Bone marrow (tissue), 2 donors: ENCODE data around the gene FAIM2.

ENCODE experiments used
- DNase-seq, 2 donors: peaks; one replicate each; lab custom pipeline; 2025; lab: John Stamatoyannopoulos, UW

Gene FAIM2

GRCh38 chr12:49917166-49917787 is 13.6 kb upstream of the FAIM2 start:
- DNase-seq: no peak

DNA sequence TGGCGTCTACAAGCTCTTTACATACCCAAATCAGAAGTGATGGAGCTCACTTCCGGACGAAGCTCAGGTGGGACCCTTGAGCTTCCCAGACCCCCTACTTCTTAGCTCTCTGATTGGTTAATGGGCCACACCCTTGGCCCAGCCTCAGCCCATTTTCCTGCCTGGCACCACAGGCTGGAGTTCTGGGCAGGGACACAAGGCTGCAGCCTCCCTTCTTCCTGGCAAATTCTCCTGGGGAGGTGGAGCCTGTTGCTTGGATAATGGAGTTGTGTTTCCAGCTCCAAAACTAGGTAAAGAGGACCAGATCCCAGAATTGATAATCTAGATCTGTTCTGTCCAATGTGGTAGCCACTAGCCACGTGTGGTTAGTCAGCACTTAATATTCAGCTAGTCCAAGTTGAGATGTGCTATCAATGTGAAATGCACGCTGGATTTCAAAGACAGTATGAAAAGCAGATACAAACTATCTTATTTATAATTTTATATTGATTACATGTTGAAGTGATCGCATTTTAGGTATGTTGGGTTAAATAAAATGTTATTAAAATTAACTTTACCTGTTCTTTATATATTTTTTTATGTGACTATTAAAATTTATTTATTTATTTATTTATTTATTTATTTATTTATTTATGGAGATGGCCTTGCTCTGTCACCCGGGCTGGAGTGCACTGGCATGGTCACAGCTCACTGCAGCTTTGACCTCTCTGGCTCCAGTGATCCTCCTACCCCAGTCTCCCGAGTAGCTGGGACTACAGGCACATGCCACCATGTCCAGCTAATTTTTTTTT is 12.6 kb upstream of the FAIM2 start:
- DNase-seq: no peak

DNA sequence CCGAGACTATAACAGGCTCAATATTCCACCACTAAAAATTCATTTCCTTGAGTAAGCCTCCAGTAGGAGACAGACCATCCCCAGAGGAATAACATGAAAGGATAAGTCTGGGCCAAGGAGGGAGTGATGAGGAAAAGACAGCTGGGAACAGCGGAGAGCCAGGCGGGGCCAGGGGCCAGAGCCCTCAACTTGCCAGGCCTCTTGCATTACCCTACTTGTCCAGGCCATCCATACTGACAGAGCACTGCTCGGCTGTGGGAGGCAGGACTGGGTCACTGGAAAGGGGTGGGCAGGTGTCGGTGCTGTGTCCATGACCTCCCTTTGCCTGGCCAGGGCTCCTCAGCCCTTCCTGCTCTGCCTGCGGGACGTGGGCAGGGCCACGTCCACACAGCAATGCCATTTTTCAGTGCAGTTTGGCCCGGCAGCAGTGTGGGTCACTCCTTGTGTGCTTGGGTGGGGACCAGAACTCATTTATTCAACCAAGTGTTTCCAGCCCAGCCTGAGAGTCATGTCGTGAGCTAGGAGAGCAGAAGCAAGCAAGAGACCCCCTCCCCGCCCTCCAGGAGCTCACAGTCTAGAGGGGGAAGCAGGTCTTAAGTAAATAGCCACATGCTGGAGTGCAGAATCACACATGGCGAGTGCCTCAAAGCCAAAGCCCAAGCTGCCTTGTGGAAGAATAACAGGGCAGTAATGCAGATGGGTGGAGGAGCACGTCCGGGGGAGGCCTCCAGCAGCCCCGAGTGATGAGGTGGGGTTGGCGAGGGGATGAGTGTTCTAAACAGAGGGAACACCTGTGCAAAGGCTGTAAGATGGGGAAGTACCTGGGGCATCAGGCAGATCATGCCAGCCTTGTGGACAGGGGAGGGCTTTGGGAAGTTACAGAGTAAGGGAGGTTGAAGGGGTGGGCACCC is 8.9 kb upstream of the FAIM2 start:
- DNase-seq: no peak

DNA sequence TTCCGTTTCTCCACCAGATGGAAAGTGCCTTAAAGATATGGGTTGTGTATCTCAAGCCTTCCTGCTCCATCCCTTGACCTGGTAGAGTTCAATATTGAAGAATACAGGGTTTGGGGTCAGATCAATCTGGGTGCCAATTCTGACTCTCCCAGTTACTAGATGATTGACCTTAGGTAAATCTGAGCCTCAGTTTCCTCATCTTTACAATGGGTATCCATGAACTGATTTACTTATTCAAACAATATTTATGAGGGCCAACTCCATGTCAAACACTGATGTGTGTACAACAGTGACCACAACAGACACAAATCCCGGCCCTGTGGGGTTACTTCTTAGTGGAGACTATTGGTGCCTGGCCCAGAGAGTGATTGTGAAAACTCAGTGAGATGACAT is 7.5 kb upstream of the FAIM2 start:
- no peak for DNase-seq

GRCh38 chr12:49910331-49911212 is 6.9 kb upstream of the FAIM2 start:
- DNase-seq: no peak

DNA sequence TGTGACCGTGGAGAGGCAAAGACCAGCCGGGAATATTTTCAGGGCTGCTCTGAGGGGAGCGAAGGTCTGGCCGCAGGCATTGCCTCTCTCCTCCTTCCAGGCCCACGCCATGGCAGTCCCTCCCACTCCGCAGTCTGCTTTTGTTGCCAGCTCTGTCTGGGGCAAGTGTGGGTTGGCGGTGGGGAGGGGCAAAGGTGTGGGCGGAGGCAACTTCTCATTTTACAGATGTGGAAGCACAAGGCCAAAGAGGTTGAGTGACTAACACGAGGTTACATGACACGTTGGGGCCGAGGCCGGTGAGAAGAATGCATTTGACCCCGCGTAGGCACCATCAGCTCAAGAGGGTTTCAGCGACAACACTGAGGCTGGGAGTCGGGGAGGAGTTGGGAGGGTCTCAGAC is 6.1 kb upstream of the FAIM2 start:
- no peak for DNase-seq

GRCh38 chr12:49909356-49909755 is 5.7 kb upstream of the FAIM2 start:
- no peak for DNase-seq

DNA sequence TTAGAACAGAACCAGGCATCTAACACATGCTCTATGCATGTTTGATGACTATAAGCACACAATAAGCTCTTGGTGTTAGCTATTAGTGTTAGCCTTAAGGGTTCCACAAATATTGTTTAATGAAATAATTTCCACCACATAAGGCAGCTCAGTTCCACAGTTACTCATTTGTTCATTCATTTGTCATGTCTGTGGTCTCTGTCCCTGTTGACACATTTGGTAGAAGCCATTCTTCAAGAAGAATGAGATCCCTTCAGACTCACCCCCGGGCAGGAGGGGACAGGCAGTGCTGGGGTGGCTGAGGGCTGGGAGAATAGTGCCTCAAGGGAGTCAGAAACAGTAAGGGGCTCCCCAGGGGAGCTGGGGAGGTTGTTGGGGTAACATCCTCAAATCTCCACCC is 3.7 kb upstream of the FAIM2 start:
- DNase-seq: no peak

GRCh38 chr12:49905718-49906314 is 2.1 kb upstream of the FAIM2 start:
- DNase-seq: no peak

DNA sequence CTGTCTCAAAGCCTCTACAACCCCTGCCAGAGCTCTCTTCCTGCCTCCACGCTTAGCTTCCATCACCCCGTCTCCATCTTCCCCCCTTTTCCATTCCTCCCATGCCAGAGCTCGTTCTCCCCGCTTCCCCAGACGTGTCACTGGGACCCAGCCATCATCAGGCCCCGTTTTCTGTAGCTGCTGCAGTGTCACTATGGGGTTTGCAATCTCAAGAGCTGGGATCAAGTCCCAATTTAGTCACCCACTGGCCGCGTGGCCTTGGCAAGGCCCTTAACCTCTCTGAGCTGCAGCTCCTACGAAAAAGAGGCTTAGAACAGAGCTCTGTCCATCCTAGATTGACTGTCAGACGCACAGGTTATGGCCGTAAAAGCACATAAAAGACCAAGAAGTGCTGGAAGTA is 901 bp upstream of the FAIM2 start:
- no peak for DNase-seq

- no peak for DNase-seq
Measured at GRCh38 chr12:49903351-49903699, 375 bp downstream of the FAIM2 start.

DNA sequence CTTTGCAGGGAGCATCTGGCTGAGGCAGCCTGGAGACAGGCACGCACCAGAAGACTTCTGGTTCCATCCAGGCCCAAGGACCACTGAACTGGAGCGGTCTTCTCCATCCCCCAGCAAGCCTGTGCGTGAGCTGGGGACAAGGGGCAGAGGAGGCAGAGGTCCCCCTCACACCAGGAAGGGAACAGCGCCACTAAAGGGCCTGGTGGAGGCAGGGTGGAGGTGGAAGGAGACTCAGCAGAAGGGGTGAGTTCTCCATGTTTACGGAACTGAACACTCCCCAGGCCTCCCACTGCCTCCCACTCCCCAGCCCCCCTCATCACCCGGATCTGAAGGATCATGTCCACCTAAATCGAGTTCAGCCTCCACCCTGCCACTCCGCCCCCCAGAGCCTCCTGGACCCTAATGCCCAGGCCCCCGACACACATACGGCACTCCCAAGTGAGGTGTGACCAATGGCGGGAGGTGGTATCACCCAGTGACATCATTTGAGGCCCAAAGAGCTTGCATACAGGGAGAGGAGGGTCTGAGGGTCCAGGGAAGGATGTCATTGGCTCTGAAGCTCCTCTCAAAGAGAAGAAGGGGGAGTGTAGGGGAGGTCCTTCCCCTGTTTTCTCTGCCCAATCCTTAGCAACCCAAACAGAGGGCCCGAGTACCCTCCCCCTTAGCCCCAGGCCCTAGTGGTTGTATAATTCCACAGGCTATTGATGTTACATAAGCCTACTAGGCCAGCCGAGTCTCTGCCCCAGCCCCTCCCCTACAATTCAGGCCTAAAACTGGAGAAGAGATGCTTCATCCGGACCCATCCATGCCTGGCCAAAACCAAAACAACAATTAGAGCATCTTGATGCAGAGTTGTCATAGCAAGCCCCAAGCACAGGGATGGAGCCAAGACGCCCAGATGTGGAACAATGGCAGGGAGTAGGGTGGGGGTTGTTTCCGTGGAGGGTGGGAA is 1.0 kb downstream of the FAIM2 start:
- no peak for DNase-seq

DNA sequence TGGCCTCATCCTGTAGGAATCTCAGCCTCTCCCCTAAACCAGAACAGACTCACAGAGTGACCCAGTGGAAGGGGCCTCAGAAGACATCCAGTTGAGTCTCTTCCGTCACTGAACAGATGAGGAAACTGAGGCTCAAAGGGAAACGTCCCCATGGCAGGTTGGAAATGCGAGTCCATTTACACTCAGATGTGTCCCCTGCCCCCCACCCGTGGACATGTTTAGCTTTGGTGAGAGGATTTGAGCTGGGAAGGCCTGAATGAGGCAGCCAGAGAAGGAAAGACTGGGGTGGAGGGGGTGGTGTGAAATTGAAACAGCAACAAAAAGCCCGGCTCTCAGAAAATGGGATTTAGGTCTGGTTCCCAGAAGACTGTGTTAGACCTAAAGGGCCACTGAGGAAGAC is 1.7 kb downstream of the FAIM2 start:
- no peak for DNase-seq

- no peak for DNase-seq
Measured at GRCh38 chr12:49901026-49901425, 2.7 kb downstream of the FAIM2 start.

GRCh38 chr12:49900371-49900770 is 3.3 kb downstream of the FAIM2 start:
- DNase-seq: no peak

DNA sequence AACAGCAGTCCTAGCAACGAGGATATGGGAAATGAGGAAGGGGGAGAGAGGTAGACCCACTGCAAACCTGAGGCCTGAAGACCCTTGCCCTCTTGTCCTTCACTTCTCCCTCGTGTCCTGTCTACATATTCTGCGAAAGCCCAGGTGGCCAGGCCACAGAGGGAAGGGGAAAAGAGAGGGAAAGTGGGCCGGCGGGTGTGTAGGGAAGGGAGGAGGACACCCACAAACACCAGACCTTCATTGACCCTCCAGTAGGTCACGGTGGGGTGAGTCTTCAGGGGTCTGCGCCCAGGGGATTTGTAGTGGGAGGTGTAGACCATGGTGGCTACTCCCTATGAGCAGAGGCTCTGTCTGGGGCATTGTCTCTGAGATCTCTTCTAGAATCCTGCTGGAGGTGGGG is 3.8 kb downstream of the FAIM2 start:
- DNase-seq: no peak

DNA sequence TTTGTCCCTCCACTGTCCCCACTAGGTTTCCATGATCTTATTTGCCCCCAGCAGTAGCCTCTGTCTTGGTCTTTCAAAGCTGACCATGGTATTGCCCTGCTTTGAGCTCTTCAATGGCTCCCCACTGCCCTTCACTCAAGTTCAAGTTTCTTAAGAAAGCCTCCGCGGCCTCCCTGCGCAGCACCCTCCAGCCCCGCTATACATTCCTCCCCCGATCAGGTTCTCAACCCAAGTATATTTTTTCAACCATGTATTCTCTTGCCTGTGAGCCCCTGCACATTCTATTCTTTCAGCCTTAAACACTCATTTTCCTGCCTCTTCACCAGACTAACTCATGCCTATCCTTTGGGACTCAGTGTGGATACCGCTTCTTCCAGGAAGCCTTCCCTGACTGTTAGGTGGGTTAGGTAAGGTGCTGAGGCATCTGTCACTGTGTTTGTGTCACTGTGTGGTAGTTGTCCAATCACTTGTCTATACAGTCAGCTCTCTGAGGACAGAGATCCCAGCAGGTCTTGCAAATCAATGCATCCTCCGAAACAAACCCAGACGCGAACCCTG is 4.3 kb downstream of the FAIM2 start:
- DNase-seq: no peak

- DNase-seq: no peak
Measured at GRCh38 chr12:49897276-49897675, 6.4 kb downstream of the FAIM2 start.

DNA sequence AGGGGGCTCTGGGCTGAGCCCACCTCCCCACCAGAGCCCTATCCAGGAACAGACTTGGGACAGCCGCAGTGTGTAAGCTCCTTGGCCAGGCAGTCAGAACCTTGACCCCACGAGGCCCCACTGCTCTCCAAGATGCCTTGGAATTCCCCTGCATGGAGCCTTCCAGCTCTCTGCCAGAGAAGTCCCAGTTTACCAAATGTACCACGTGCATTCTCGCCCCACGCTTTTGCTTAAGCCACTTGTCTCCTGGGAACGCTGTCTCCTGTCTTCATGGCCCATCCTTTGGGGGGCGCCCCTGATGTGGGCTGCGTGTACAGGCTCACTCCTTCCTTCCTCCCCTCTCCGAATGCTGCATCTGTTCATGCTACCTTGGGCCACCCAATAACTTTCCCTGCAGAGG is 7.9 kb downstream of the FAIM2 start:
- DNase-seq: no peak

DNA sequence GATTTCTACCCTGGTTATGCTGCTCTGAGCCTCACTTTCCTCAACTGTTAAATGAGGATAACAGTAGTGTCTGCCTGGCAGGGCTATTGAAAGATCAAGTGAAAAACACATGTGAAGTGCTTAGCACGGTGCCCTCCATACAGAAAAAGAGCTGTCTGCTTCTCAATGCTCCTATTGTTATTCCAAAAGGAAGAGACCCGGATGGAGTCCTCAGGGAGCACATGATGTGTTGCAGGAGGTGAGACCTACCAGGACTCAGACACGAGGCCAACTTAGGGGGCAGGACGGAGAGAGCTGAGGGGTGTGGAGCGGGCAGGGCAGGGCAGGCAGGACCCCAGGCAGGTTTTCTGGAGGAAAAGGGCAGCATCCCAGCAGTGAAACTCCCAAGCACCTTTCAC is 8.9 kb downstream of the FAIM2 start:
- DNase-seq: no peak
